Measurements from ENCODE around the gene MICU1. TPM values are rescaled to one million over a fixed set of nuclear protein-coding genes. Genes with fewer than 3 reads are reported as not detected.

Gene MICU1
- polyA plus RNA-seq, 1 experiment, result 61.7 TPM

DNA sequence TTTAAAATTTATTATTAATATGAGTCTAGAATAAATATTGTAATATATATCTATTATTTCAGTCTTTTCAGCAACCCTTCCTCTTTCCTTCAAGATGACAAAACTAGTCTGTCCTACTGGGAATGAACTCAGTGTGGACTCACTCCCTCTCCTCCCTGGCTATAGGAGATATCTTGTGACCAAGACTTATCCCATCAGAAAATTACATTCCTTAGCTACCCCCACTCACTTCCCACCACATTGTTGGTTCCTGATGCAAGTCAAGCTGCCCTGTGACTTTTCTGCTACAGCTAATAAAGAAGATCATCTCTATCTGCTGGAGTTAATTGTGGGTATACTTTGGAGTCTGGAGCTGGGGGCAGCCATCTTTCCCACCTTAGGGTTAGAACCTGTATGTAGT lies 38.1 kb upstream of the MICU1 start:
- Histone ChIP-seq H3K27ac (ENCODE audit: low read depth, low read length) (no peak overlapping the region), H3K27me3 (ENCODE audit: control insufficient read depth, insufficient read depth, low read length) (no peaks in the 10 kb centered on the region), H3K9me3 (ENCODE audit: control insufficient read depth, insufficient read depth, low read length) (no peaks in the 10 kb centered on the region), H3K4me3 (ENCODE audit: low read depth, low read length) (no peak overlapping the region)
- POLR2A ChIA-PET, result no interaction called here
- TF ChIP-seq, protein P1, sequence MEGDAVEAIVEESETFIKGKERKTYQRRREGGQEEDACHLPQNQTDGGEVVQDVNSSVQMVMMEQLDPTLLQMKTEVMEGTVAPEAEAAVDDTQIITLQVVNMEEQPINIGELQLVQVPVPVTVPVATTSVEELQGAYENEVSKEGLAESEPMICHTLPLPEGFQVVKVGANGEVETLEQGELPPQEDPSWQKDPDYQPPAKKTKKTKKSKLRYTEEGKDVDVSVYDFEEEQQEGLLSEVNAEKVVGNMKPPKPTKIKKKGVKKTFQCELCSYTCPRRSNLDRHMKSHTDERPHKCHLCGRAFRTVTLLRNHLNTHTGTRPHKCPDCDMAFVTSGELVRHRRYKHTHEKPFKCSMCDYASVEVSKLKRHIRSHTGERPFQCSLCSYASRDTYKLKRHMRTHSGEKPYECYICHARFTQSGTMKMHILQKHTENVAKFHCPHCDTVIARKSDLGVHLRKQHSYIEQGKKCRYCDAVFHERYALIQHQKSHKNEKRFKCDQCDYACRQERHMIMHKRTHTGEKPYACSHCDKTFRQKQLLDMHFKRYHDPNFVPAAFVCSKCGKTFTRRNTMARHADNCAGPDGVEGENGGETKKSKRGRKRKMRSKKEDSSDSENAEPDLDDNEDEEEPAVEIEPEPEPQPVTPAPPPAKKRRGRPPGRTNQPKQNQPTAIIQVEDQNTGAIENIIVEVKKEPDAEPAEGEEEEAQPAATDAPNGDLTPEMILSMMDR (IDR thresholded peaks at IDR 0.05; ENCODE audit: low read depth, low read length), result no peak
- DNase-seq (ENCODE audit: low read depth, low spot score), result no peak
- CTCF ChIA-PET, result interaction anchor here (1.0 kb wide), 1 partner anchor 151 kb away, joined by 6 read pairs; no protein-coding TSS in a partner anchor

DNA sequence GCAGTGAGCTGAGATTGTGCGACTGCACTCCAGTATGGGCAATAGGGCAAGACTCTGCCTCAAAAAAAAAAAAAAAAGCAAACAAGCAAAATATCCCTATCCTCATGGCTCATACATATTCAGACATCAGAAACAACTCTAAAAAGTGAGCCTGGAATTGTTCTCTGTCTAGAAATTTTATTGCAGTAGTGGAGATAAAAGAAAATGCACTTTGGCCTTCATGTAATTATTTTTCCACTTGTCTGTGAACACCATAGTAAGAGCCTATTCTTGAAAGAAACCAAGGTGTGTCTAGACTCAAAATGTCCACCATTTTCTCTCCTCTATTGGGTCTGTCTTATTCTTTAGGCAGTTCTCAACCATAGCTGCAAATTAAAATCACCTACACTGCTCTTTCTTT lies 35.6 kb upstream of the MICU1 start:
- no peak for DNase-seq (ENCODE audit: low read depth, low spot score)
- ChIA-PET POLR2A (no interaction called here), CTCF (no interaction called here)
- Histone ChIP-seq H3K27ac (ENCODE audit: low read depth, low read length) (no peak overlapping the region), H3K27me3 (ENCODE audit: control insufficient read depth, insufficient read depth, low read length) (no peaks in the 10 kb centered on the region), H3K9me3 (ENCODE audit: control insufficient read depth, insufficient read depth, low read length) (no peaks in the 10 kb centered on the region), H3K4me3 (ENCODE audit: low read depth, low read length) (no peak overlapping the region)
- TF ChIP-seq, protein P1 (IDR thresholded peaks at IDR 0.05; ENCODE audit: low read depth, low read length), result no peak

DNA sequence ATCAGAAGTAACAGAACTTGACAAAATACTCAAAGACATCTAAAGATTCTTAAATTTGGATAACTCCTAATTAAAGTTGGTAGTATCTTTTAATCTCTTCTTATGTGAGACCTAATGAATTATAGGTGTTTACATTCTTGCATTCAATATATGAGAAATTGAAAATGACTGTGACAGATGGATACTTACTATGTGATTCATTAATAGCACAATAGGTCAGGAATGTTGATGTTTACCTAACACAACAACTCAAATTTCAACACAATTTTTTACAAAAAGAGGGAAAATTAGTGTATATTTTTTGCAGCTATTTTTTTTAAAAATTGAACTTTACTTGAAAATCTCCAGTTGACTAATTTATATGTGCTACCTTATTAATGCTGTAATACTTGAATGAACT lies 34.3 kb upstream of the MICU1 start:
- CTCF ChIA-PET, result interaction anchor here (0.6 kb wide), 2 partner anchors 16 to 357 kb away, joined by 5 to 6 read pairs; no protein-coding TSS in a partner anchor
- no peak for DNase-seq (ENCODE audit: low read depth, low spot score)
- no peaks in the 10 kb centered on the region for H3K9me3 ChIP-seq (ENCODE audit: control insufficient read depth, insufficient read depth, low read length)
- TF ChIP-seq, protein P1 (IDR thresholded peaks at IDR 0.05; ENCODE audit: low read depth, low read length), result no peak
- H3K27me3 ChIP-seq (ENCODE audit: control insufficient read depth, insufficient read depth, low read length), result no peaks in the 10 kb centered on the region
- H3K4me3 ChIP-seq (ENCODE audit: low read depth, low read length), result no peak overlapping the region
- H3K27ac ChIP-seq (ENCODE audit: low read depth, low read length), result no peak overlapping the region
- POLR2A ChIA-PET, result no interaction called here

DNA sequence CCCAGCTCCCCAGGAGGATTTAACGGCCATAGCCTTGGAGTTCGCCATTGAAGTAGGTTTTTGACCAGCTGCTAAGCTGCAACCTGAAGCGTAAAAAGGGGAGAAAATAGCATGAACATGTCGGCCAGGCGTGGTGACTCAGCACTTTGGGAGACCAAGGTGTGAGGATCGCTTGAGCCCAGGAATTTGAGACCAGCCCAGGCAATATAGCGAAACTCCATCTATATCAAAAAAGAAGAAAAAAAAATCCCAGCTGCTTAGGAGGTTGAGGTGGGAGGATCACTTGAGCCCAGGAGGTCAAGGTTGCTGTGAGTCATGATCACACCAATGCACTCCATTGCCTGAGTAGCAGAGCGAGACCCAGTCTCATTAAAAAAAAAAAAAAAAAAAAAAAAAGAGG lies 33.8 kb upstream of the MICU1 start:
- Histone ChIP-seq H3K27ac (ENCODE audit: low read depth, low read length) (no peak overlapping the region), H3K9me3 (ENCODE audit: control insufficient read depth, insufficient read depth, low read length) (no peaks in the 10 kb centered on the region), H3K4me3 (ENCODE audit: low read depth, low read length) (no peak overlapping the region), H3K27me3 (ENCODE audit: control insufficient read depth, insufficient read depth, low read length) (no peaks in the 10 kb centered on the region)
- CTCF ChIA-PET, result interaction anchor here (0.6 kb wide), 2 partner anchors 15 to 358 kb away, joined by 5 to 6 read pairs; no protein-coding TSS in a partner anchor
- POLR2A ChIA-PET, result no interaction called here
- no peak for DNase-seq (ENCODE audit: low read depth, low spot score)
- TF ChIP-seq, protein P1 (IDR thresholded peaks at IDR 0.05; ENCODE audit: low read depth, low read length), result no peak

DNA sequence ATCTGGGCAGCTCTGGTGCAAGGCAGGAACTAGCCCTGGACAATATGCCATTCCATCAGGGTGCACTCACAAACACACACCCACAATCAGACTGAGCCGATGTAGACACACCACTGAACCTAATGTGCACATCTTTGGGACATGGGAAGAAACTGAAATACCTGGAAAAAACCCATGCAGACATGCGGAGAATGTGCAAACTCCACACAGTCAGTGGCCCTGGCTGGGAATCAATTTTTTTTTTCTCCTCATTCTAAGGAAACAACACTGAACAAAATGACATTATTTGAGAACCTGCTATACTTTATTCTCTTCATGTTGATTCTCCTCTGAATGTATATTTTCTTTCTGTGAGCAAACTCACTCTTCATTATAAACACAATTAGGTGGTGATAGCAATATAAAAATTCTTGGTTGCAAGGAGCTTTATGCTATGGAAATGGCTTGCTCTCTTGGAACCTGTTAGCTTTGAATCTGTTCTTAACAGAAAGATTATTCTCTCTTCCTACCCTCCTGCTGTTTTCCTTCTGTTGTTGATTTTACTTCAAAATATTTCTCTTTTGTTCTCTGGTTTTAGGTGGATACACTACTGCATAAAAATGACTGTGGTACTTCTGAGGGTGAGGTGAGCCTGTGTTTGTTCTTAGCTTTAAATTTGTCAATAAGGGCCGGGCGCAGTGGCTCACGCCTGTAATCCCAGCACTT lies 33.0 kb upstream of the MICU1 start:
- Histone ChIP-seq H3K4me3 (ENCODE audit: low read depth, low read length) (no peak overlapping the region), H3K27me3 (ENCODE audit: control insufficient read depth, insufficient read depth, low read length) (no peaks in the 10 kb centered on the region), H3K9me3 (ENCODE audit: control insufficient read depth, insufficient read depth, low read length) (no peaks in the 10 kb centered on the region), H3K27ac (ENCODE audit: low read depth, low read length) (no peak overlapping the region)
- POLR2A ChIA-PET, result no interaction called here
- no peak for DNase-seq (ENCODE audit: low read depth, low spot score)
- TF ChIP-seq, protein P1 (IDR thresholded peaks at IDR 0.05; ENCODE audit: low read depth, low read length), result no peak
- CTCF ChIA-PET, result interaction anchor here (1.1 kb wide), 1 partner anchor 295 kb away, joined by 3 read pairs; no protein-coding TSS in a partner anchor
